Measurements from ENCODE around the gene ESYT1.

DNA sequence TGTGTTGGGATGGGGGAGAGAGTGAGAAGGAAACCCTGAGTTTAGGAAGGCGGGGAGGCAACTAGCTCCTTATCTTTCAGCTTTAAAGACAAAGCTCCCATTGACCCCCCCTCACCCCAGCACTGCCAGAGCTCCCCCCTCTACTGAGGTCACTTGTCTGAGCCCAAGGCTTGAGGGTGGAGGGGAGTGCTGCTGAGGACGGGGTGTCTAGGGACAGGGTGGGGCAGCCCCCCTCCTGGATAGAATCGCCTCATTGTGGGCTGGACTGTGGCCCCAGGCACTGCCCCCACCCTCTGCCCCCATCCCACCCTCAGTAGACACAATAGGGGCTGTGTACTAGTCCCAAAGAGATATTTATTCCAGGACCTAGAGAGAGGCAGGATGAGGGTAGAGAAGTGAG, 45.1 kb upstream of the ESYT1 start:
- no peak for TF ChIP-seq EZH2phosphoT487 (IDR thresholded peaks at IDR 0.05; ENCODE audit: borderline replicate concordance, low read depth, low read length)
- TF ChIP-seq, protein P1, sequence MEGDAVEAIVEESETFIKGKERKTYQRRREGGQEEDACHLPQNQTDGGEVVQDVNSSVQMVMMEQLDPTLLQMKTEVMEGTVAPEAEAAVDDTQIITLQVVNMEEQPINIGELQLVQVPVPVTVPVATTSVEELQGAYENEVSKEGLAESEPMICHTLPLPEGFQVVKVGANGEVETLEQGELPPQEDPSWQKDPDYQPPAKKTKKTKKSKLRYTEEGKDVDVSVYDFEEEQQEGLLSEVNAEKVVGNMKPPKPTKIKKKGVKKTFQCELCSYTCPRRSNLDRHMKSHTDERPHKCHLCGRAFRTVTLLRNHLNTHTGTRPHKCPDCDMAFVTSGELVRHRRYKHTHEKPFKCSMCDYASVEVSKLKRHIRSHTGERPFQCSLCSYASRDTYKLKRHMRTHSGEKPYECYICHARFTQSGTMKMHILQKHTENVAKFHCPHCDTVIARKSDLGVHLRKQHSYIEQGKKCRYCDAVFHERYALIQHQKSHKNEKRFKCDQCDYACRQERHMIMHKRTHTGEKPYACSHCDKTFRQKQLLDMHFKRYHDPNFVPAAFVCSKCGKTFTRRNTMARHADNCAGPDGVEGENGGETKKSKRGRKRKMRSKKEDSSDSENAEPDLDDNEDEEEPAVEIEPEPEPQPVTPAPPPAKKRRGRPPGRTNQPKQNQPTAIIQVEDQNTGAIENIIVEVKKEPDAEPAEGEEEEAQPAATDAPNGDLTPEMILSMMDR (conservative IDR thresholded peaks at IDR 0.05; ENCODE audit: low read length): no peak
